HepG2 (cell line): ENCODE data around the gene CASD1. TPM values are rescaled to one million over a fixed set of nuclear protein-coding genes. Genes with fewer than 3 reads are reported as not detected.
A peak's percentile ranks its signal among the peaks of the same experiment; 100 is the strongest.

Experiments used
- ATAC-seq: fragments of 200-7000 bp; cut with Tn5 transposase; 3 replicates; pipeline ENCODE4 v1.9.1; 2020; ENCODE audit warnings: mild to moderate bottlenecking, moderate library complexity
- BruUV-seq: library from RNA; stranded (reverse); fragments of 400-500 nt; replicated peaks from 2 replicates; lab custom pipeline; 2021; lab: Mats Ljungman, UMichigan
- CTCF ChIA-PET: fragments of 300-600 bp; formaldehyde crosslinking; extraction: SDS; loops from one replicate; lab custom pipeline; 2021; ENCODE audit warnings: low total read pairs, inconsistent platforms, low intra/inter-chr PET ratio; lab: Yijun Ruan, JAX
- POLR2A ChIA-PET: fragments of 350-600 bp; sonication (Branson Sonifier 250); formaldehyde crosslinking; loops from one replicate; lab custom pipeline; 2020; ENCODE audit warnings: antibody characterized with exemption, inconsistent platforms; lab: Yijun Ruan, JAX
- DNase-seq: peaks from one replicate; pipeline ENCODE4 v3.0.0-alpha.2; 2015; ENCODE audit warnings: low spot score
- FAIRE-seq: peaks from 3 replicates; lab custom pipeline; 2011; peaks lifted over from hg19 to GRCh38; lab: Jason Lieb, UNC
- H2AFZ ChIP-seq: one replicate; pipeline ENCODE4 v1.6.1; 2011; ENCODE audit warnings: low read length, inconsistent platforms
- H3K27ac ChIP-seq: fragments of 300-600 bp; 3 replicates; pipeline ENCODE4 v1.8.0; 2011; ENCODE audit warnings: mixed run types, mild to moderate bottlenecking, mixed read lengths, low read length, inconsistent platforms; ENCODE audit not compliant: insufficient read depth; ENCODE audit errors: extremely low read length
- H3K27me3 ChIP-seq, 2 experiments: fragments of 200-600 bp in 1 of 2; 2 replicates in 1 of 2; 3 replicates in 1 of 2; pipeline versions ENCODE4 v1.6.0 to v1.8.0; 2011; ENCODE audit warnings: low read length in 2 of 2, mild to moderate bottlenecking in 2 of 2, moderate library complexity in 2 of 2, inconsistent platforms in 1 of 2; ENCODE audit not compliant: insufficient read depth in 2 of 2, control insufficient read depth in 1 of 2
- H3K36me3 ChIP-seq, 2 experiments: fragments of 200-600 bp in 1 of 2; replicated peaks in 1 of 2; 2 replicates in 1 of 2; 3 replicates in 1 of 2; pipeline versions ENCODE4 v1.5.1 to v1.8.0; 2011; ENCODE audit warnings: low read length in 2 of 2, inconsistent platforms in 1 of 2; ENCODE audit not compliant: insufficient read depth in 2 of 2, control insufficient read depth in 1 of 2
- H3K4me1 ChIP-seq: 2 replicates; pipeline ENCODE4 v1.5.1; 2012; ENCODE audit warnings: low read length, inconsistent platforms; ENCODE audit not compliant: insufficient read depth
- H3K4me2 ChIP-seq: 2 replicates; pipeline ENCODE4 v1.6.0; 2011; ENCODE audit warnings: low read depth, low read length, inconsistent platforms
- H3K4me3 ChIP-seq, 3 experiments: fragments of 200-600 bp in 1 of 3; sonication (generic), shearing (Covaris generic) in 1 of 3; replicated peaks in 1 of 3; 2 replicates each; pipeline ENCODE4 v1.5.1; 2011 to 2016; ENCODE audit warnings: low read length in 3 of 3, inconsistent platforms in 2 of 3, low read depth in 2 of 3, mild to moderate bottlenecking in 2 of 3, control low read depth in 1 of 3, mixed read lengths in 1 of 3; ENCODE audit not compliant: insufficient read depth in 1 of 3
- H3K79me2 ChIP-seq: one replicate; pipeline ENCODE4 v1.6.1; 2011; ENCODE audit warnings: low read length, inconsistent platforms; ENCODE audit not compliant: insufficient read depth
- H3K9ac ChIP-seq: 2 replicates; pipeline ENCODE4 v1.6.0; 2011; ENCODE audit warnings: mild to moderate bottlenecking, low read depth, low read length, inconsistent platforms; ENCODE audit not compliant: insufficient read depth
- H3K9me3 ChIP-seq: 2 replicates; pipeline ENCODE4 v1.5.1; 2012; ENCODE audit warnings: mild to moderate bottlenecking, low read length
- H4K20me1 ChIP-seq: 2 replicates; pipeline ENCODE4 v1.6.0; 2011; ENCODE audit warnings: inconsistent platforms, mild to moderate bottlenecking, low read length, moderate library complexity; ENCODE audit not compliant: insufficient read depth
- SMAD3 ChIP-seq: sonication (generic); formaldehyde crosslinking; IDR thresholded peaks from 2 replicates; pipeline ENCODE4 v1.4.0; 2020; ENCODE audit warnings: missing genetic modification reagents
- U2AF2 ChIP-seq: fragments of 200-400 bp; formaldehyde crosslinking; IDR thresholded peaks from 2 replicates; pipeline ENCODE4 v1.6.1; 2017; ENCODE audit warnings: low read depth, mild to moderate bottlenecking, low read length
- ZKSCAN5 ChIP-seq: sonication (generic); formaldehyde crosslinking; IDR thresholded peaks from 2 replicates; pipeline ENCODE4 v1.5.1; 2020; ENCODE audit warnings: mild to moderate bottlenecking, missing genetic modification reagents
- ZNF30 ChIP-seq: sonication (generic); formaldehyde crosslinking; IDR thresholded peaks from 2 replicates; pipeline ENCODE4 v1.5.0; 2020; ENCODE audit warnings: mild to moderate bottlenecking, missing genetic modification reagents
- WGBS: methylation state at CpG from one replicate; pipeline ENCODE4 v1.1.6; 2017; ENCODE audit warnings: low lambda C conversion rate; 5-methylcytosine and 5-hydroxymethylcytosine counted together
- in situ Hi-C: cut with HindIII; loops from 2 replicates; pipeline ENCODE4 v1.10.0; 2017; ENCODE audit warnings: low pct_unique_long_range_greater_than_20kb; ENCODE audit not compliant: extremely low pct_ligation_motif_present
- intact Hi-C: fragments of 100-400 bp; cut with micrococcal nuclease; formaldehyde crosslinking; loops from one replicate; pipeline ENCODE4 v1.10.0; 2022; ENCODE audit not compliant: unreplicated experiment
- polyA plus RNA-seq, 8 experiments: library from polyadenylated mRNA; depleted of rRNA in 3 of 8; stranded (reverse) in 7 of 8; unstranded in 1 of 8; fragments of >200 nt; fragmentation: Illumina TruSeq in 4 of 8; extraction: Trizol in 4 of 8; gene quantifications; 2 replicates each; pipeline versions ENCODE4 v1.2.1 to v1.2.3, GENCODE V29; 2011 to 2016; ENCODE audit warnings: low read depth in 4 of 8, missing spikeins in 1 of 8, mixed read lengths in 1 of 8; ENCODE audit not compliant: insufficient read depth in 1 of 8
- total RNA-seq, 5 experiments: library from RNA; depleted of rRNA; stranded (reverse); fragments of >200 nt; fragmentation: Illumina TruSeq; extraction: Trizol; gene quantifications; 2 replicates each; pipeline ENCODE4 v1.2.3, GENCODE V29; 2016; ENCODE audit warnings: low read depth in 1 of 5
- TF ChIP-seq, protein P1 (sequence below): sonication (generic); formaldehyde crosslinking; IDR thresholded peaks from 2 replicates; pipeline ENCODE4 v1.5.1; 2020; ENCODE audit warnings: mild to moderate bottlenecking, missing genetic modification reagents, borderline replicate concordance
- TF ChIP-seq, protein P2 (sequence below): IDR thresholded peaks from 2 replicates; pipeline ENCODE4 v1.6.1; 2016; ENCODE audit warnings: low read depth, missing genetic modification reagents, missing compliant biosample characterization
- TF ChIP-seq, protein P3 (sequence below): sonication (generic); formaldehyde crosslinking; IDR thresholded peaks from 2 replicates; pipeline ENCODE4 v1.4.0; 2020; ENCODE audit warnings: mild to moderate bottlenecking, missing genetic modification reagents
- TF ChIP-seq, protein P4 (sequence below): sonication (generic); formaldehyde crosslinking; IDR thresholded peaks from 2 replicates; pipeline ENCODE4 v1.4.0; 2020; ENCODE audit warnings: mild to moderate bottlenecking, low read depth, missing genetic modification reagents

CASD1 gene
- total and polyA plus RNA-seq, 2 of the 13 experiments (the other 11 are each of a cell fraction or from before 2014, with no cell fraction given) = 22.9 to 32.6 TPM

DNA sequence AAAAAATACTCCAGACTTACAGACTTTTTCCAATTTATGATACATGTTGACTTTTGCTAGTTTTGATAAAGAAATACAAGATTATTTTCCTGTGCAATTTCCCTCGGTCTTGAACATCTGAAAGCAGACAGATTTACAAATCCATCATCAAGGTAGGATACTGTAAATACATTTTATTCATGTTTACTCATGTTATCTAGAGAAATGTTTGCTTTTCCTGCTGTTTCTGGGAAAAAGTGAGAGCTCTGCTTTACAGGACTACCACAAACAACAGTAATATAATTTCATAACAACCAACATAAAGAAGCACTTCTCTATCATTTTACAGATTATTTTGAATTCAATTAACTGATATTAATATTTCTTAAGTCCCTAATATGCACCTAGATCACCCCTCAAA, 31.7 kb upstream of the CASD1 start (continued):
- TF ChIP-seq, protein P1, sequence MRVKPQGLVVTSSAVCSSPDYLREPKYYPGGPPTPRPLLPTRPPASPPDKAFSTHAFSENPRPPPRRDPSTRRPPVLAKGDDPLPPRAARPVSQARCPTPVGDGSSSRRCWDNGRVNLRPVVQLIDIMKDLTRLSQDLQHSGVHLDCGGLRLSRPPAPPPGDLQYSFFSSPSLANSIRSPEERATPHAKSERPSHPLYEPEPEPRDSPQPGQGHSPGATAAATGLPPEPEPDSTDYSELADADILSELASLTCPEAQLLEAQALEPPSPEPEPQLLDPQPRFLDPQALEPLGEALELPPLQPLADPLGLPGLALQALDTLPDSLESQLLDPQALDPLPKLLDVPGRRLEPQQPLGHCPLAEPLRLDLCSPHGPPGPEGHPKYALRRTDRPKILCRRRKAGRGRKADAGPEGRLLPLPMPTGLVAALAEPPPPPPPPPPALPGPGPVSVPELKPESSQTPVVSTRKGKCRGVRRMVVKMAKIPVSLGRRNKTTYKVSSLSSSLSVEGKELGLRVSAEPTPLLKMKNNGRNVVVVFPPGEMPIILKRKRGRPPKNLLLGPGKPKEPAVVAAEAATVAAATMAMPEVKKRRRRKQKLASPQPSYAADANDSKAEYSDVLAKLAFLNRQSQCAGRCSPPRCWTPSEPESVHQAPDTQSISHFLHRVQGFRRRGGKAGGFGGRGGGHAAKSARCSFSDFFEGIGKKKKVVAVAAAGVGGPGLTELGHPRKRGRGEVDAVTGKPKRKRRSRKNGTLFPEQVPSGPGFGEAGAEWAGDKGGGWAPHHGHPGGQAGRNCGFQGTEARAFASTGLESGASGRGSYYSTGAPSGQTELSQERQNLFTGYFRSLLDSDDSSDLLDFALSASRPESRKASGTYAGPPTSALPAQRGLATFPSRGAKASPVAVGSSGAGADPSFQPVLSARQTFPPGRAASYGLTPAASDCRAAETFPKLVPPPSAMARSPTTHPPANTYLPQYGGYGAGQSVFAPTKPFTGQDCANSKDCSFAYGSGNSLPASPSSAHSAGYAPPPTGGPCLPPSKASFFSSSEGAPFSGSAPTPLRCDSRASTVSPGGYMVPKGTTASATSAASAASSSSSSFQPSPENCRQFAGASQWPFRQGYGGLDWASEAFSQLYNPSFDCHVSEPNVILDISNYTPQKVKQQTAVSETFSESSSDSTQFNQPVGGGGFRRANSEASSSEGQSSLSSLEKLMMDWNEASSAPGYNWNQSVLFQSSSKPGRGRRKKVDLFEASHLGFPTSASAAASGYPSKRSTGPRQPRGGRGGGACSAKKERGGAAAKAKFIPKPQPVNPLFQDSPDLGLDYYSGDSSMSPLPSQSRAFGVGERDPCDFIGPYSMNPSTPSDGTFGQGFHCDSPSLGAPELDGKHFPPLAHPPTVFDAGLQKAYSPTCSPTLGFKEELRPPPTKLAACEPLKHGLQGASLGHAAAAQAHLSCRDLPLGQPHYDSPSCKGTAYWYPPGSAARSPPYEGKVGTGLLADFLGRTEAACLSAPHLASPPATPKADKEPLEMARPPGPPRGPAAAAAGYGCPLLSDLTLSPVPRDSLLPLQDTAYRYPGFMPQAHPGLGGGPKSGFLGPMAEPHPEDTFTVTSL (CRISPR knock-in tag) = peak; percentile 47; the same call in 1 of the 2 replicates
- no peak for TF ChIP-seq ZKSCAN5 (CRISPR knock-in tag)
- TF ChIP-seq ZNF30 = no peak

DNA sequence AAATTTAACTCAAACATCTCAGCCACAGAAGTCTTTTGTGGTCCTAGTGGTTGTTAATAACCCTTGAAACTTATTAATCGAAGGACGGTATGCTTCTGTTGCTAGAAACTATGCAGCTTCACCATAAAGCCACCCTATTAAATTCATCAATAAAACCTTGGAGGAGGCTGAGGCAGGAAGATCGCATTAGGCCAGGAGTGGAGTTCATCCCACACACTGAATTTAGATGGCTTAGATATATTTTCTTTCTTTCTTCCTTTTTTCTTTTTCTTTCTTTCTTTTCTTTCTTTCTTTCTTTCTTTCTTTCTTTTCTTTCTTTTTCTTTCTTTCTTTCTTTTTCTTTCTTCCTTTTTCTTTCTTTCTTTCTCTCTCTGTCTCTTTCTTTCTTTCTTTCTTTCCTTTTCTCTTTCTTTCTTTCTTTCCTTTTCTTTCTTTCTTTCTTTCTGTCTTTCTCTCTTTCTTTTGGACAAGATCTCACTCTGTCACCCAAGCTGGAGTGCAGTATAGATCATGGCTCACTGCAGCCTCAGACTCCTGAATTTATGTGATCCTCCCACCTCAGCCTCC, 30.9 kb upstream of the CASD1 start:
- TF ChIP-seq U2AF2 (0 out of 2 replicates have a peak, but pooled peaks have one; percentile 81), SMAD3 (no peak)
- TF ChIP-seq, protein P2, sequence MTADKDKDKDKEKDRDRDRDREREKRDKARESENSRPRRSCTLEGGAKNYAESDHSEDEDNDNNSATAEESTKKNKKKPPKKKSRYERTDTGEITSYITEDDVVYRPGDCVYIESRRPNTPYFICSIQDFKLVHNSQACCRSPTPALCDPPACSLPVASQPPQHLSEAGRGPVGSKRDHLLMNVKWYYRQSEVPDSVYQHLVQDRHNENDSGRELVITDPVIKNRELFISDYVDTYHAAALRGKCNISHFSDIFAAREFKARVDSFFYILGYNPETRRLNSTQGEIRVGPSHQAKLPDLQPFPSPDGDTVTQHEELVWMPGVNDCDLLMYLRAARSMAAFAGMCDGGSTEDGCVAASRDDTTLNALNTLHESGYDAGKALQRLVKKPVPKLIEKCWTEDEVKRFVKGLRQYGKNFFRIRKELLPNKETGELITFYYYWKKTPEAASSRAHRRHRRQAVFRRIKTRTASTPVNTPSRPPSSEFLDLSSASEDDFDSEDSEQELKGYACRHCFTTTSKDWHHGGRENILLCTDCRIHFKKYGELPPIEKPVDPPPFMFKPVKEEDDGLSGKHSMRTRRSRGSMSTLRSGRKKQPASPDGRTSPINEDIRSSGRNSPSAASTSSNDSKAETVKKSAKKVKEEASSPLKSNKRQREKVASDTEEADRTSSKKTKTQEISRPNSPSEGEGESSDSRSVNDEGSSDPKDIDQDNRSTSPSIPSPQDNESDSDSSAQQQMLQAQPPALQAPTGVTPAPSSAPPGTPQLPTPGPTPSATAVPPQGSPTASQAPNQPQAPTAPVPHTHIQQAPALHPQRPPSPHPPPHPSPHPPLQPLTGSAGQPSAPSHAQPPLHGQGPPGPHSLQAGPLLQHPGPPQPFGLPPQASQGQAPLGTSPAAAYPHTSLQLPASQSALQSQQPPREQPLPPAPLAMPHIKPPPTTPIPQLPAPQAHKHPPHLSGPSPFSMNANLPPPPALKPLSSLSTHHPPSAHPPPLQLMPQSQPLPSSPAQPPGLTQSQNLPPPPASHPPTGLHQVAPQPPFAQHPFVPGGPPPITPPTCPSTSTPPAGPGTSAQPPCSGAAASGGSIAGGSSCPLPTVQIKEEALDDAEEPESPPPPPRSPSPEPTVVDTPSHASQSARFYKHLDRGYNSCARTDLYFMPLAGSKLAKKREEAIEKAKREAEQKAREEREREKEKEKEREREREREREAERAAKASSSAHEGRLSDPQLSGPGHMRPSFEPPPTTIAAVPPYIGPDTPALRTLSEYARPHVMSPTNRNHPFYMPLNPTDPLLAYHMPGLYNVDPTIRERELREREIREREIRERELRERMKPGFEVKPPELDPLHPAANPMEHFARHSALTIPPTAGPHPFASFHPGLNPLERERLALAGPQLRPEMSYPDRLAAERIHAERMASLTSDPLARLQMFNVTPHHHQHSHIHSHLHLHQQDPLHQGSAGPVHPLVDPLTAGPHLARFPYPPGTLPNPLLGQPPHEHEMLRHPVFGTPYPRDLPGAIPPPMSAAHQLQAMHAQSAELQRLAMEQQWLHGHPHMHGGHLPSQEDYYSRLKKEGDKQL (CRISPR knock-in tag) = no peak
- TF ChIP-seq, protein P3, sequence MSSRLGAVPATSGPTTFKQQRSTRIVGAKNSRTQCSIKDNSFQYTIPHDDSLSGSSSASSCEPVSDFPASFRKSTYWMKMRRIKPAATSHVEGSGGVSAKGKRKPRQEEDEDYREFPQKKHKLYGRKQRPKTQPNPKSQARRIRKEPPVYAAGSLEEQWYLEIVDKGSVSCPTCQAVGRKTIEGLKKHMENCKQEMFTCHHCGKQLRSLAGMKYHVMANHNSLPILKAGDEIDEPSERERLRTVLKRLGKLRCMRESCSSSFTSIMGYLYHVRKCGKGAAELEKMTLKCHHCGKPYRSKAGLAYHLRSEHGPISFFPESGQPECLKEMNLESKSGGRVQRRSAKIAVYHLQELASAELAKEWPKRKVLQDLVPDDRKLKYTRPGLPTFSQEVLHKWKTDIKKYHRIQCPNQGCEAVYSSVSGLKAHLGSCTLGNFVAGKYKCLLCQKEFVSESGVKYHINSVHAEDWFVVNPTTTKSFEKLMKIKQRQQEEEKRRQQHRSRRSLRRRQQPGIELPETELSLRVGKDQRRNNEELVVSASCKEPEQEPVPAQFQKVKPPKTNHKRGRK (CRISPR knock-in tag) = peak; percentile 53
- TF ChIP-seq, protein P4, sequence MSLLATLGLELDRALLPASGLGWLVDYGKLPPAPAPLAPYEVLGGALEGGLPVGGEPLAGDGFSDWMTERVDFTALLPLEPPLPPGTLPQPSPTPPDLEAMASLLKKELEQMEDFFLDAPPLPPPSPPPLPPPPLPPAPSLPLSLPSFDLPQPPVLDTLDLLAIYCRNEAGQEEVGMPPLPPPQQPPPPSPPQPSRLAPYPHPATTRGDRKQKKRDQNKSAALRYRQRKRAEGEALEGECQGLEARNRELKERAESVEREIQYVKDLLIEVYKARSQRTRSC (CRISPR knock-in tag) = no peak
- in situ Hi-C loops (no loop called here), intact Hi-C loops (no loop called here)
- Histone ChIP-seq H3K79me2 (no peaks in the 10 kb centered on the region), H4K20me1 (no peaks in the 10 kb centered on the region), H3K27me3 (0 out of 5 replicates have a peak, but pooled peaks cover 0 to 4% of the 10 kb centered on the region in 2 experiments), H3K9me3 (no peaks in the 10 kb centered on the region), H3K27ac (no peak overlapping the region), H2AFZ (no peak overlapping the region), H3K4me1 (peaks cover 30% of the 10 kb centered on the region), H3K9ac (no peak overlapping the region), H3K36me3 (no peaks in the 10 kb centered on the region), H3K4me2 (no peak overlapping the region), H3K4me3 (no peak overlapping the region)
- FAIRE-seq (no peak), ATAC-seq (no peak), DNase-seq (no peak)
- ChIA-PET CTCF (no interaction called here), POLR2A (no interaction called here)
- no TSS peak for BruUV-seq
- WGBS = 87% methylated on average over 3 of the region's 3 CpGs
